G401 (cell line): Measurements from ENCODE around the gene RANGRF. TPM values are rescaled to one million over a fixed set of nuclear protein-coding genes. Genes with fewer than 3 reads are reported as not detected.

ENCODE experiments used
- DNase-seq: peaks from one replicate; pipeline ENCODE4 v3.0.0-alpha.2; 2015; ENCODE audit warnings: low spot score
- in situ Hi-C: cut with HindIII; loops from 2 replicates; pipeline ENCODE4 v1.10.0; 2016; ENCODE audit warnings: low sequenced_read_pairs, mixed read lengths
- total RNA-seq: library from RNA; depleted of rRNA; stranded (reverse); fragments of >200 nt; shearing (Covaris generic); gene quantifications from 2 replicates; pipeline ENCODE4 v1.2.3, GENCODE V29; 2014; rRNA removed

RANGRF gene
- total RNA-seq, 1 experiment from 2014 or later, result 65.3 TPM

- peak; percentile 48 for DNase-seq
- in situ Hi-C loops, result no loop called here
These were observed 49.6 kb downstream of the RANGRF start for GRCh38 chr17:8337802-8338752.

DNA sequence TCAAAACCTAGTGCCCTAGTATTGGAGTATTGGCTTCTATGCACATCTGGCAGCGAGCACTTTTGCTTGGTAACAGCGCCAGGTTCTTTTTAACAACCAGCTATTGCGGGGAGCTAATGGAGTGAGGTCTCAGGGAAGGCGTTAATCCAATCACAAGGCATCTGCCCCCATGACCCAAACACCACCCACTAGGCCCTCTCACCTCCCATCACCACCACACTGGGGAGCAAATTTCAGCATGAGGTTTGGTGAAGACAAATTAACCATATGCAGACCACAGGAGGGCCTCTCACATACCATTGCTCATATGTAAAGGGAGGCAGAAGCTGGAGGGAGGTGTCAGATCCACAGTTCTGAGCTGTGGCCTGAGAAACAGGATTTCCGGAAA is 50.3 kb downstream of the RANGRF start:
- no peak for DNase-seq
- in situ Hi-C loops, result no loop called here

DNA sequence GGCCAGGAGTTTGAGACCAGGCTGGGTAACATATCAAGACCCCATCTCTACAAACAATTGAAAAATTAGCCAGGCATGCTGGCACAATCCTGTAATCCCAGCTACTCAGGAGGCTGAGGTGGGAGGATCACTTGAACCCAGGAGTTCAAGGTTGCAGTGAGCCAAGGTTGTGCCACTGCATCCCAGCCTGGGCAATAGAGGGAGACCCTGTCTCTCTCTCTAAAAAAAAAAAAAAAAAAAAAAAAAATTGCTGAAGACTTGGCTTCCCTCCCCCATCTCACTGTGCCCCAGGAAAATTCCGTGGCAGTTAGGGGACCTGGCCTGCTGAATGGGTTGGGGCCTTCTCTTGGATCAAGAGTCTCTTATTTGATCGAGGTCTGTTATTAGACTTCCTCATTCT is 51.1 kb downstream of the RANGRF start, which contains the start of gene ODF4:
TSS of gene ODF4 (plus strand) at position 301 of the 400 bp plus-strand sequence. CDS start 212 bp downstream, outside the sequence.
- in situ Hi-C loops, result no loop called here
- no peak for DNase-seq

Other genes with a start within 250 kb of the RANGRF start
- gene ALOX15B, start 249.6 kb upstream of the RANGRF start, total RNA-seq, result not detected in 2 replicates
- gene ALOX12B, start 201.0 kb upstream of the RANGRF start, total RNA-seq, result not detected in 2 replicates
- 0.85 TPM in 1 of 2 replicates, not detected in the other for gene ALOXE3, start 170.2 kb upstream of the RANGRF start, total RNA-seq
- gene HES7, start 164.6 kb upstream of the RANGRF start, total RNA-seq, result 1.1 and 3.9 TPM in 2 replicates
- 29.0 and 34.0 TPM in 2 replicates for gene PER1, start 136.3 kb upstream of the RANGRF start, total RNA-seq
- gene VAMP2, start 125.7 kb upstream of the RANGRF start, total RNA-seq, result 1.0 and 1.4 TPM in 2 replicates
- gene TMEM107, start 112.3 kb upstream of the RANGRF start, total RNA-seq, result 37.8 and 60.6 TPM in 2 replicates
- 24.3 and 25.6 TPM in 2 replicates for gene BORCS6, start 98.5 kb upstream of the RANGRF start, total RNA-seq
- 162 and 166 TPM in 2 replicates for gene AURKB, start 78.1 kb upstream of the RANGRF start, total RNA-seq
- 15.0 and 22.9 TPM in 2 replicates for gene CTC1, start 40.6 kb upstream of the RANGRF start, total RNA-seq
- 133 and 173 TPM in 2 replicates for gene PFAS, start 39.4 kb upstream of the RANGRF start, total RNA-seq
- 0.68 and 1.7 TPM in 2 replicates for gene SLC25A35, start 6.7 kb downstream of the RANGRF start, total RNA-seq
- 4.6 and 5.6 TPM in 2 replicates for gene ARHGEF15, start 21.6 kb downstream of the RANGRF start, total RNA-seq
- not detected in 2 replicates for gene ODF4, start 51.2 kb downstream of the RANGRF start, total RNA-seq
- 3,963 and 5,110 TPM in 2 replicates for gene RPL26, start 94.5 kb downstream of the RANGRF start, total RNA-seq
- 0.03 TPM in 1 of 2 replicates, not detected in the other for gene RNF222, start 109.2 kb downstream of the RANGRF start, total RNA-seq
- gene NDEL1, start 147.2 kb downstream of the RANGRF start, total RNA-seq, result 22.3 and 33.4 TPM in 2 replicates